Measurements from ENCODE around the gene CDK1.

Gene CDK1

GRCh38 chr10:60777696-60778213 is 523 bp upstream of the CDK1 start:
- DNase-seq (ENCODE audit: low read depth, low spot score): no peak

GRCh38 chr10:60778971-60779796 is 906 bp downstream of the CDK1 start:
- no peak for DNase-seq (ENCODE audit: low read depth, low spot score)

DNA sequence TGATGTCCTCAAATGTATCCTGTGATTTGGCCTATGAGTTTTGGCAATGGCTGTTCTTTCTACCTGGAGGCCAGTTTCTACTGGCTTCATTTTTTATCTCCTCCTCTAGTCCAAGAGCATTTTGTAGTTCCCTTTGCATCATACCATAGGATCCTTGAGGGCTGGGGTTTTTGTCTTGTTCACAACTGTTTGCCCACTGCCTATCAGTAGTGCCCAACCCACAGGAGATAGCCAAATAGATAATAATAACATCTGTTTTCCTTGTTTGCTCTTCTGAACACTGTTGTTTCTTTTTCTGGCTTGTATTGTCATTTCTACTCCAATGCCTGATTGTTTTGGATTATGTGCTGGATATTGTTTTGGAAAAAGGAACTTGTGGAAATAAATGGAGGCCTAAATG is 3.4 kb downstream of the CDK1 start:
- DNase-seq (ENCODE audit: low read depth, low spot score): no peak

GRCh38 chr10:60784641-60785040 is 6.4 kb downstream of the CDK1 start:
- no peak for DNase-seq (ENCODE audit: low read depth, low spot score)

- no peak for DNase-seq (ENCODE audit: low read depth, low spot score)
Observed at GRCh38 chr10:60788544-60788943, 10.3 kb downstream of the CDK1 start.

DNA sequence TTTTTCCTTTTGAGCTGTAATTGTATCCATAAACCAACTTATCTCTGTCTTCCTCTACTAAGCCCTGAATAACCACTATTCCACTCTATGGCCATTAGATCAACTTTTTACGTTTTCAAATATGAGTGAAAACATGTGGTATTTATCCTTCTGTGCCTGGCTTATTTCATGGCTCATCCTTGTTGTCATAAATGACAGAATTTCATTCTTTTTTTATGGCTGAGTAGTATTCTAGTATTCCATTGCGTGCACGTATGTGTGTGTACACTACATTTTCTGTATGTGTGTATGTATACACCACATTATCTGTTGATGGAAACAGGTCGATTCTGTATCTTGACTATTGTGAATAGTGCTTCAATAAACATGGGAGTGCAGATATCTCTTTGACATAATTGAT is 11.1 kb downstream of the CDK1 start:
- DNase-seq (ENCODE audit: low read depth, low spot score): no peak

DNA sequence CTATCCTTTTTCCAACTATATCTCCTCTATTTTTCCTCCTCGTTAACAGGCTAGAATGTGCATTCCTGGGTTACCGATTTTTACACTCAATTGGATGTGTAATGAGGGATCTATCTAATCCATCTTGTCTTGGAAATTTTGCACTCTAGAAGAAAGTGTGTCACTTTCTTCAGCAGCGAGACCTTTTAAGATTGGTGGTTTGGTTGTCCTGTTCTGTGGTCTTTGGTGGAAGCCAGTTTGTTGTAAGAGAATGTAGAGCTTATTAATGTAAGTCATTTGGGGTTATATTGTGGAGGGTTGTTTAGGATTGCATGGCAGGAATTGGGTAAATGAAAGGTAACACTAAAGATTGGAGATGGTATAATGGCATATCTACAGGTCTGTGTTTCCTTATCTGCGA is 16.7 kb downstream of the CDK1 start:
- no peak for DNase-seq (ENCODE audit: low read depth, low spot score)

DNA sequence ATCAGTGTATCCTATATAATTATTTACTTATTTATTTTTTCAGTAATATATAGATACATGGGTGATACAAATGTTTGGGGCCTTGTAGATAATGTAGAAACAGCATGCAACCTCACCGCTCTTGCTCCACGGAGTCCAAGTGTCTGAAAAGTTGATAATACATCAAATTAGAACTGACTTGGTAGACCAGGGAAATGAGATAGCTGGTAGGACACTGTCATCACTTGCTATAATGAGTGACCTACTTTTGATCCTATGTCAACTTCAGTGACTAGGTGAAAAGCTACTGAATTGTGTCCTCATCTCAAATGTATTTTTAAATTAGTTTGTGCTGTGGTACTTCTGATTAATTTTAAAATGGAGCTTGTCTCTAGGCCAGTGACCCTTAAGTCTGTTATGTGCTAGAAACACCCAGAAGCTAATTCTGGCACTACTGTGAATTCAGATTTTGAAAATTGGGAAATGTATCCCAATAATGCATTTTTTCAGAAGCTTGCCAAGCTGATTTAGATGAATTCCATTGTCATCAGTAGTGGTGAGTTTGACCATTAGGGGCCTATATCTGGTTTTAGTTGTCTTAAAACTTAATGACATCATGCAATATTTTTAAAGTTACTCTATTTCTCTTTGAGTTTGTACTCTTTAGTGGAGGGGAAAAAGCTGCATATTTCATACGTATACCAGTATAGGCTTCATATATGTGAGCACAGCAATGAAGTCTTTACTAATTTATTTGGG is 17.4 kb downstream of the CDK1 start:
- no peak for DNase-seq (ENCODE audit: low read depth, low spot score)

GRCh38 chr10:60796481-60796880 is 18.2 kb downstream of the CDK1 start:
- no peak for DNase-seq (ENCODE audit: low read depth, low spot score)

- DNase-seq (ENCODE audit: low read depth, low spot score): no peak
Observed at GRCh38 chr10:60797200-60797599, 18.9 kb downstream of the CDK1 start.

- DNase-seq (ENCODE audit: low read depth, low spot score): no peak
Observed at GRCh38 chr10:60798031-60798430, 19.8 kb downstream of the CDK1 start.

DNA sequence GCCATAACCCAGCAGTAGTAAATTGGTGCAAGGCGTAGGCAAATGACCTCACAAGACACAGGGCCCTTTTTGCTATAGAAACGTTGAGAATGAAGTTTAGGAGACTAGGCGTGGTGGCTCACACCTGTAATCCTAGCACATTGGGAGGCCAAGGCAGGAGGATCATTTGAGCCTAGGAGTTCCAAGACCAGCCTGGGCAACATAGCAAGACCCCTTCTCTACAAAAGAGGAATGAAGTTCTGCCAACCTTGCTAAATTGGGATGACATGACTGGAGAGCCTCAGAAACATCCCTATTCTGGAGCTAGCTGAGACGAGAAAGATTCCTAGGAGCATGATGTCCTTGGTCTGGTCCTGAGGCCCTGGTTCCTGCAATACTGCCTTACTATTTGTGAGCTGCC is 20.6 kb downstream of the CDK1 start:
- DNase-seq (ENCODE audit: low read depth, low spot score): no peak

- DNase-seq (ENCODE audit: low read depth, low spot score): no peak
Observed at GRCh38 chr10:60799971-60800650, 21.8 kb downstream of the CDK1 start.

DNA sequence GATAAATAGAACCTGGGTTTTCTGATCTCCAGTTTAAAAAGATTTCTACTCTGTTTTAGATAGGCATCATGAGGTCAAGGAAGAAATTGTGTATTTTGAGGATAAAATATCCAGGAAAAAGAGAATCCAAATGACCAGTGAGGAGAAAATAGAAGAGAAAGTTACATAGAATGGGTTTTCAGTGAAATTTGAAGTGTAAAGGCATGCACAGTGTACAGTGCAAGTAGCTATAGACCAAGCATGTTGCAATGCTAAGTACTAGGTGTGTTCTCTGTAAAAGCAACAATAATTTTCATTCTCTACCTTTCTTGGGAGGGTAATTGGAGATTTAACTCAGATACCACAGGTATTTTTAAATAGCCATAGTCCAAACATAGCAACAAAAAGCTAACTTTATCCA is 22.6 kb downstream of the CDK1 start:
- no peak for DNase-seq (ENCODE audit: low read depth, low spot score)

DNA sequence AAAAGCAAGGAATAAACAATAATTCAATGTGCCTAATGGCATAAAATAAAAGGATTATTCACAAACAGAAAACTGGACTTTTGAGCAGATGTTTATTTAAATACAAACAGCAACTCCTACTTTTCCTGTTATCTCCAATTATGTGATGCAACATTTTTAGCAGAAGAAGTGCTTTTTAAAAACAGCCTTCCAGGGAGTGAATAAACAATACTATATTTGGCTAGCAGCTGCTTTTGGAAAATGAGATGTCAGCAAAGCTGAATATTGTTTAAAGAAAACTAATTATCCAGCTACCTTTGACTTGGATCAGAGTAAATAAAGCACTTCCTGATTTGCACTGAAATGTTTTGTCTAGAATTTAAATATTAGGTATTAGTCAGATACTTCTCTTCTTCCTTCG is 23.2 kb downstream of the CDK1 start:
- DNase-seq (ENCODE audit: low read depth, low spot score): no peak

DNA sequence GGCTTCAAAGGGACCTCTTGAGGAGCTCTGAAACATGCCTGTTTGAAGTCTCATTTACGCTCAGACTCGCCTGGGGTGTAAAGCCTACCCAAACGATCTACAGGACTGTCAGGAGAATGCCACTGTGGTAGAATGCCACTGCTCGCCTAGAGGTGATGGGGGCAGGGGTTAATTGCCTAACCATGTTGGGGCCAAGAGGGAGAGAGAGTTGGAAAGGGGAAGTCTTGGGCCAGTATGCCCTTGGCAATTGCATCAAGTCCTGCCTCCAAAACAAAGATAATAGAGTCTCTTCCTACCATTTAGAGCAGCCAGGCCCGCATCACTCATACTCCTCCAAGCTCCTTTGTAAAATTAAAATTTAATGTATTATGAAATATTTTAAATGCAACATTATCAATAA is 25.2 kb downstream of the CDK1 start:
- no peak for DNase-seq (ENCODE audit: low read depth, low spot score)

DNA sequence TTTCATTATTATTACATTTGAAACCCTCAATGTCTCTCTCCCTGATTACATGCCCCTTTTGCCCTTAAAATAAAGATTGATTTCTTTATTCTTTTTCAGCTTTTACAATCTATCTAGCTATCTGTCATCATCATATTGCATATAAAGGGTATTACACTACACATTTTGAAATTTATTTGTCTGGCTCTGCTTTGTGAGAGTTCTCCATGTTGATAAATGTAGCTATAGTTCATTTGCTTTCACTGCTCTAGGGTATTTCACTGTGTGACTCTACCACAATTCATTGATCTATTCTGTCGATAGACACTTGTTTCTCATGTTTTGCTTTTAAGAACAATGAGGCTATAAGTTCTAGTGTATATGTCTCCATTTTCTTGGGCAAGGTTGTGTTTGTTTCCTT is 25.6 kb downstream of the CDK1 start:
- DNase-seq (ENCODE audit: low read depth, low spot score): no peak

DNA sequence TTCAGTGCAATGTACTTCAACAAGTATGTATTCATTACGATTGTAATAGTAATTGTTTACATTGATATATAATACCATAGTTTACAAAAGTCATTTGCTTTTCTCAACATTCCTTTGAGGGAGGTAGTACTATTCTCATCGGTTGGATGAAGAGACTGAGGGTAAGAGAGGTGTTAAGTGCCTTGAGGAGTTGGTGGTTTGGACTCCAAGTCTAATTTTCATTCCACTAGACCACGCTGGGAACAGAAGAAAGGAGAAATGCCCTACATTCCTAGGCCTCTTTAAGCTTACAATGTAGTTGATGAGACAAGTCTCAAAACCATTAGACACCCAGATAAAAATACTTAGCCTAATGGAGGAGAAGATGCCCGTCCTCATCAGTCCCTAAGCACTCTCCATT is 28.6 kb downstream of the CDK1 start:
- no peak for DNase-seq (ENCODE audit: low read depth, low spot score)

DNA sequence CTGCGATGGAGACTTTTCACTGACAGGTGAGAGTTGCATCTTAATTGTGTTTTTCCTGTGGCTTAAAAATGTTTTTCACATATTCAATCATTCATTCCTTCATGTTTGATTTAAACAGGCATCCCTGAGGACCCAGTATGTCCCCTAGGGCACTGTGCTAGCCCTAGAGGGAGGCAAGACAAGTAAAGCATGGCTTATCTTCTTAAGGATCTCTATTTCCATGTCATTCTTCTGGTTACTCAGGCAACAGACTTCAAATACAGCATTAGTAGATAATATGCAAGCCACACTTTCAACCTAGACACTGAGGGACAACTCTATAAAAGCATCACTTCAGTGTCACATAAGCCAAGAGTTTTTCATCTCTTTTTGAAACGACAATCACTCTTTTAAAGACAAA is 29.2 kb downstream of the CDK1 start:
- no peak for DNase-seq (ENCODE audit: low read depth, low spot score)

- DNase-seq (ENCODE audit: low read depth, low spot score): no peak
Observed at GRCh38 chr10:60808036-60808435, 29.8 kb downstream of the CDK1 start.

DNA sequence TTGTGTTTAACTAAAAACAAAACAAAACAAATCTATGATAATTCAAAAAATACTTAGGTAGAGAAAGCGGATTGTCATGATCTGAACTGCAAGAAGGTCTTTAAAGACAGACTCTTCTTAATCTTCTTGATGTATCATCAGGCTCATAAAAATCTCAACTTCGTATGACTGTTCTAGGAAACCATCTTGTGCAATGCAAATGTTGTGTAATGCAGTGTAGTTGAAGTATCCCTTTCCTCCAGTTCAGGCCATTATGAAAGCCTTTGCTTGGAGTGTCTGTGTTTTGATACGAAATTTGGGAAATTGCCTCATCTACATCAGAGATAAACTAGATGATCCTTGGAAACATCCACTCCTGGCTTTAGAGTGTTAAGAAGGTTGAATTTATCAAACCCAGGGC is 30.9 kb downstream of the CDK1 start:
- DNase-seq (ENCODE audit: low read depth, low spot score): no peak

- DNase-seq (ENCODE audit: low read depth, low spot score): no peak
Observed at GRCh38 chr10:60810437-60811182, 32.3 kb downstream of the CDK1 start.

Measured in brain pericyte (primary cell).